Endodermal cell (in vitro differentiated cells): Measurements from ENCODE around the gene MKRN2. TPM values are rescaled to one million over a fixed set of nuclear protein-coding genes. Genes with fewer than 3 reads are reported as not detected.
A peak's percentile ranks its signal among the peaks of the same experiment; 100 is the strongest.
"Not testable (repeated sequence)": the region's sequence is repeated elsewhere in the genome, so short reads cannot be mapped to it uniquely, and the experiment has no call there.

Experiments
- DNase-seq: peaks from one replicate; pipeline ENCODE4 v3.0.0-alpha.2; 2017
- H3K27ac ChIP-seq: 2 replicates; pipeline ENCODE4 v1.5.1; 2013; ENCODE audit warnings: mild to moderate bottlenecking, low read depth, low read length, moderate library complexity
- H3K27me3 ChIP-seq: 2 replicates; pipeline ENCODE4 v1.6.1; 2013; ENCODE audit warnings: mild to moderate bottlenecking, low read length, moderate library complexity; ENCODE audit not compliant: insufficient read depth, control insufficient read depth, poor library complexity, severe bottlenecking
- H3K36me3 ChIP-seq: 2 replicates; pipeline ENCODE4 v1.7.0; 2013; ENCODE audit warnings: mild to moderate bottlenecking, low read length, moderate library complexity; ENCODE audit not compliant: control insufficient read depth, insufficient read depth
- H3K4me1 ChIP-seq: one replicate; pipeline ENCODE4 v1.7.0; 2013; ENCODE audit warnings: low read length; ENCODE audit not compliant: control insufficient read depth, insufficient read depth
- H3K4me3 ChIP-seq: 2 replicates; pipeline ENCODE4 v1.5.1; 2013; ENCODE audit warnings: mild to moderate bottlenecking, low read length, moderate library complexity
- H3K9ac ChIP-seq: 2 replicates; pipeline ENCODE4 v1.6.1; 2013; ENCODE audit warnings: mild to moderate bottlenecking, low read length, moderate library complexity; ENCODE audit not compliant: poor library complexity, severe bottlenecking; ENCODE audit errors: extremely low read depth
- H3K9me3 ChIP-seq: 2 replicates; pipeline ENCODE4 v1.6.1; 2013; ENCODE audit warnings: mild to moderate bottlenecking, low read length, moderate library complexity; ENCODE audit not compliant: control insufficient read depth
- H3K27ac Mint-ChIP-seq: 2 replicates; pipeline ENCODE4 v1.8.0; 2020; ENCODE audit warnings: mixed read lengths
- H3K27me3 Mint-ChIP-seq: 2 replicates; pipeline ENCODE4 v1.8.0; 2021; ENCODE audit warnings: mild to moderate bottlenecking, mixed read lengths; ENCODE audit not compliant: insufficient read depth
- H3K36me3 Mint-ChIP-seq: 2 replicates; pipeline ENCODE4 v1.8.0; 2020; ENCODE audit warnings: low read depth, mixed read lengths
- H3K4me1 Mint-ChIP-seq: 2 replicates; pipeline ENCODE4 v1.8.0; 2020; ENCODE audit warnings: mixed read lengths
- H3K4me3 Mint-ChIP-seq: 2 replicates; pipeline ENCODE4 v1.8.0; 2020; ENCODE audit warnings: mild to moderate bottlenecking, moderate library complexity, mixed read lengths
- H3K9me3 Mint-ChIP-seq: 2 replicates; pipeline ENCODE4 v1.8.0; 2020; ENCODE audit warnings: mild to moderate bottlenecking, mixed read lengths
- CTCF ChIP-seq: fragments of 200-600 bp; sonication (generic); conservative IDR thresholded peaks from 2 replicates; pipeline ENCODE4 v1.5.0; 2021; ENCODE audit warnings: antibody characterized with exemption, mild to moderate bottlenecking
- WGBS, 2 experiments: methylation state at CpG; one replicate each; pipeline versions ENCODE4 v1.1.5 to v1.1.7; 2013; ENCODE audit warnings: missing lambda C conversion rate in 2 of 2, mixed read lengths in 1 of 2; ENCODE audit not compliant: insufficient coverage in 1 of 2, insufficient read length in 1 of 2; 5-methylcytosine and 5-hydroxymethylcytosine counted together
- total RNA-seq, 2 donors: library from RNA; stranded (reverse); fragmentation: NEBNext Ultra II Directional in 1 of 2; extraction: Animal tissue kit (Norgen Biotek cat#: 25700) in 1 of 2; gene quantifications; 2 replicates in 1 of 2; 3 replicates in 1 of 2; pipeline ENCODE4 v1.2.1, GENCODE V29; 2021

The MKRN2 gene
- total RNA-seq, 2 donors from 2014 or later = 18.8 to 23.3 TPM

DNA sequence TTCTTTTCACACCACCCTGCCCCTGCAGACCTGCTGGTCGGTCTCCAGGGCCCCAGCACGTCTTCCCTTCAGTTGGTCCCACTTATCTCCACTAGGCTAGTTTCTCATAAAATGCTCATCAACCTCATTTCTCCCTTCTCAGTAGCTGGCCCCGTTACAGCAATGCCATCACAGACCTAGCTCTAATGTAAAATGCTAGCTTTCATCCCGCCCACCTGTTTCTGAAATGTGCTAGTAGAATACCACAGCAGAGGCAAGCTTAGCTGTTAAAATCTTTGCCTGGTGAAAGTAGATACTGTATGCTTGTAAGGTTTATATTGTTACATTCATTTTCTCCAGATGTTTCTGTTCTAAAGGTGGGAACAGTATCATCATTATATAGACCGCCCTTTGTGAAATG, 24.7 kb upstream of the MKRN2 start:
- H3K27me3 Mint-ChIP-seq = no peaks in the 10 kb centered on the region
- no peak for TF ChIP-seq CTCF
- no peak overlapping the region for H3K27ac Mint-ChIP-seq
- Histone ChIP-seq H3K27ac (no peak overlapping the region), H3K4me3 (no peak overlapping the region), H3K9ac (no peak overlapping the region), H3K36me3 (peaks cover 23% of the 10 kb centered on the region), H3K27me3 (no peaks in the 10 kb centered on the region), H3K9me3 (no peaks in the 10 kb centered on the region), H3K4me1 (no peaks in the 10 kb centered on the region)
- no peak overlapping the region for H3K4me3 Mint-ChIP-seq
- DNase-seq = no peak
- H3K9me3 Mint-ChIP-seq = no peaks in the 10 kb centered on the region
- no peaks in the 10 kb centered on the region for H3K4me1 Mint-ChIP-seq
- WGBS, 2 experiments = 92 to 100% methylated on average over 3 to 5 of the region's 5 CpGs
- peaks cover 43% of the 10 kb centered on the region for H3K36me3 Mint-ChIP-seq

GRCh38 chr3:12536423-12536822, 20.5 kb upstream of the MKRN2 start:
- H3K36me3 Mint-ChIP-seq = peaks cover 25% of the 10 kb centered on the region

DNA sequence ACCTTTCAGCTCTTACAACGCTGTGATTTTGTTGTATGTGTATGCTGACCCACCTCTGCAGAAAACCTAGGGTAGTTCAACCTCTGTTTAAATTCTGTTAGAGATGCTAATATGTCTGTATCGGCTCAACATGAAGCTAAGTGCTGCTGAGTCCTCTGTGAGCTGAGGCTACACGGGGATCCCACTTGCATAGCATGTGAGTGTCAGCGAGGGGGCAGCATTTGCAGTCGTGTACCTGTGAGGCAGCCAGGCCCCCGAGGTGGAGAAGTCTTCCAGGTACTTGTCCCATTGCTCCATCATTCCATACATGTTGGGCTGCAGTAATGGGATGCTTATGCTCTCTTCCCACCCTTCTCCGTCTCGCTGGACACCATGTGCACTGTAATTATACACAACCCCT, 15.3 kb upstream of the MKRN2 start:
- Mint-ChIP-seq H3K4me3 (no peak overlapping the region), H3K36me3 (peaks cover 8% of the 10 kb centered on the region), H3K4me1 (peaks cover 20% of the 10 kb centered on the region), H3K27me3 (no peaks in the 10 kb centered on the region), H3K9me3 (no peaks in the 10 kb centered on the region), H3K27ac (no peak overlapping the region)
- Histone ChIP-seq H3K4me1 (peaks cover 9% of the 10 kb centered on the region), H3K9ac (no peak overlapping the region), H3K27ac (no peak overlapping the region), H3K9me3 (no peaks in the 10 kb centered on the region), H3K36me3 (no peaks in the 10 kb centered on the region), H3K4me3 (no peak overlapping the region), H3K27me3 (no peaks in the 10 kb centered on the region)
- peak; percentile 84 for DNase-seq
- TF ChIP-seq CTCF = peak; percentile 74
- WGBS, 2 experiments = 58 to 77% methylated on average over 5 to 8 of the region's 8 CpGs

More at GRCh38 chr3:12536423-12536822, 20.5 kb upstream of the MKRN2 start:
- Mint-ChIP-seq H3K4me1 (no peaks in the 10 kb centered on the region), H3K27me3 (no peaks in the 10 kb centered on the region), H3K27ac (no peak overlapping the region), H3K4me3 (no peak overlapping the region), H3K9me3 (no peaks in the 10 kb centered on the region)
- Histone ChIP-seq H3K9ac (no peak overlapping the region), H3K27me3 (no peaks in the 10 kb centered on the region), H3K4me3 (no peak overlapping the region), H3K27ac (no peak overlapping the region), H3K9me3 (no peaks in the 10 kb centered on the region), H3K36me3 (peaks cover 6% of the 10 kb centered on the region), H3K4me1 (no peaks in the 10 kb centered on the region)
- WGBS, 2 experiments = 86 to 94% methylated on average over 6 of the region's 6 CpGs
- no peak for DNase-seq
- TF ChIP-seq CTCF = peak; percentile 58

DNA sequence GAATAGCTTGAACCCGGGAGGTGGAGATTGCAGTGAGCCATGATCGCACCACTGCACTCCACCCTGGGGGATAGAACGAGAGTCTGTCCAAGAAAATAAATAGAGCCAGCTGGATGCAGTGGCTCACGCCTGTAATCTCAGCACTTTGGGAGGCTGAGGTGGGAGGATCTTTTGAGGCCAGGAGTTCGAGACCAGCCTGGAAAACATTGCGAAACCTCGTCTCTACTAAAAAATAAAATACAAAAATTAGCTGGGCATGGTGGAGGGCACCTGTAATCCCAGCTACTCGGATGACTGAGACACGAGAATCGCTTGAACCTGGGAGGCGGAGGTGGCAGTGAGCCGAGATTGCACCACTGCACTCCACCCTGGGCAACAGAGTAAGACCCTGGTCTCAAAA, 13.4 kb upstream of the MKRN2 start:
- not testable (repeated sequence) for H3K9me3 Mint-ChIP-seq, H3K27ac ChIP-seq, H3K36me3 ChIP-seq, H3K36me3 Mint-ChIP-seq, H3K27ac Mint-ChIP-seq, H3K27me3 Mint-ChIP-seq, H3K4me1 ChIP-seq, DNase-seq, H3K4me3 ChIP-seq, H3K9ac ChIP-seq, H3K27me3 ChIP-seq, H3K9me3 ChIP-seq, H3K4me3 Mint-ChIP-seq
- H3K4me1 Mint-ChIP-seq = peaks cover 20% of the 10 kb centered on the region
- WGBS, 2 experiments = 82 to 89% methylated on average over 10 to 12 of the region's 12 CpGs
